Cardiac muscle cell (in vitro differentiated cells and primary cell): ENCODE results near the gene ARHGEF17. TPM values are rescaled to one million over a fixed set of nuclear protein-coding genes. Genes with fewer than 3 reads are reported as not detected.

Experiments used
- DNase-seq, 2 donors: peaks; one replicate each; pipeline versions ENCODE4 v3.0.0 to v3.0.0-alpha.2; 2010 to 2017; ENCODE audit warnings: low read depth in 1 of 2, low spot score in 1 of 2
- H3K27ac ChIP-seq: fragments of 200-600 bp; sonication (generic); 2 replicates; pipeline ENCODE4 v1.5.1; 2016
- H3K27me3 ChIP-seq: fragments of 200-600 bp; sonication (generic); 2 replicates; pipeline ENCODE4 v1.6.0; 2016; ENCODE audit warnings: control low read depth
- H3K36me3 ChIP-seq: fragments of 200-600 bp; sonication (generic); 2 replicates; pipeline ENCODE4 v1.5.1; 2016; ENCODE audit warnings: control low read depth
- H3K4me1 ChIP-seq: fragments of 200-600 bp; sonication (generic); 2 replicates; pipeline ENCODE4 v1.8.1; 2017; ENCODE audit warnings: low read depth, mild to moderate bottlenecking, mixed run types
- H3K4me3 ChIP-seq: fragments of 200-600 bp; sonication (generic); 2 replicates; pipeline ENCODE4 v1.5.1; 2016; ENCODE audit warnings: mild to moderate bottlenecking
- H3K9me3 ChIP-seq: fragments of 200-600 bp; sonication (generic); 2 replicates; pipeline ENCODE4 v1.5.1; 2017; ENCODE audit warnings: low read depth, mild to moderate bottlenecking, control low read depth
- polyA plus RNA-seq: library from polyadenylated mRNA; unstranded; fragments of >200 nt; fragmentation: Nextera tagmentation; extraction: Ambion mirVana; gene quantifications from 2 replicates; pipeline ENCODE4 v1.2.1, GENCODE V29; 2016
- total RNA-seq: library from RNA; depleted of rRNA; stranded (reverse); fragments of >200 nt; gene quantifications from 2 replicates; pipeline ENCODE4 v1.2.3, GENCODE V29; 2016
- TF ChIP-seq, protein P1 (sequence below): IDR thresholded peaks from 2 replicates; pipeline ENCODE4 v1.5.1; 2012; ENCODE audit warnings: low read depth, mild to moderate bottlenecking, low read length

ARHGEF17 gene
- total and polyA plus RNA-seq, 2 experiments from 2014 or later: 26.5 to 60.3 TPM

- TF ChIP-seq, protein P1, sequence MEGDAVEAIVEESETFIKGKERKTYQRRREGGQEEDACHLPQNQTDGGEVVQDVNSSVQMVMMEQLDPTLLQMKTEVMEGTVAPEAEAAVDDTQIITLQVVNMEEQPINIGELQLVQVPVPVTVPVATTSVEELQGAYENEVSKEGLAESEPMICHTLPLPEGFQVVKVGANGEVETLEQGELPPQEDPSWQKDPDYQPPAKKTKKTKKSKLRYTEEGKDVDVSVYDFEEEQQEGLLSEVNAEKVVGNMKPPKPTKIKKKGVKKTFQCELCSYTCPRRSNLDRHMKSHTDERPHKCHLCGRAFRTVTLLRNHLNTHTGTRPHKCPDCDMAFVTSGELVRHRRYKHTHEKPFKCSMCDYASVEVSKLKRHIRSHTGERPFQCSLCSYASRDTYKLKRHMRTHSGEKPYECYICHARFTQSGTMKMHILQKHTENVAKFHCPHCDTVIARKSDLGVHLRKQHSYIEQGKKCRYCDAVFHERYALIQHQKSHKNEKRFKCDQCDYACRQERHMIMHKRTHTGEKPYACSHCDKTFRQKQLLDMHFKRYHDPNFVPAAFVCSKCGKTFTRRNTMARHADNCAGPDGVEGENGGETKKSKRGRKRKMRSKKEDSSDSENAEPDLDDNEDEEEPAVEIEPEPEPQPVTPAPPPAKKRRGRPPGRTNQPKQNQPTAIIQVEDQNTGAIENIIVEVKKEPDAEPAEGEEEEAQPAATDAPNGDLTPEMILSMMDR: peak; percentile 97
- peaks cover 9% of the 10 kb centered on the region for H3K4me1 ChIP-seq
- H3K36me3 ChIP-seq: no peaks in the 10 kb centered on the region
- peaks cover 4% of the 10 kb centered on the region for H3K27me3 ChIP-seq
- no peaks in the 10 kb centered on the region for H3K9me3 ChIP-seq
- H3K4me3 ChIP-seq: no peak overlapping the region
- DNase-seq: peak; percentile 73 to 82
- H3K27ac ChIP-seq: peak overlapping the region; percentile 35
Observed at GRCh38 chr11:73288873-73289707, 19.0 kb upstream of the ARHGEF17 start.

DNA sequence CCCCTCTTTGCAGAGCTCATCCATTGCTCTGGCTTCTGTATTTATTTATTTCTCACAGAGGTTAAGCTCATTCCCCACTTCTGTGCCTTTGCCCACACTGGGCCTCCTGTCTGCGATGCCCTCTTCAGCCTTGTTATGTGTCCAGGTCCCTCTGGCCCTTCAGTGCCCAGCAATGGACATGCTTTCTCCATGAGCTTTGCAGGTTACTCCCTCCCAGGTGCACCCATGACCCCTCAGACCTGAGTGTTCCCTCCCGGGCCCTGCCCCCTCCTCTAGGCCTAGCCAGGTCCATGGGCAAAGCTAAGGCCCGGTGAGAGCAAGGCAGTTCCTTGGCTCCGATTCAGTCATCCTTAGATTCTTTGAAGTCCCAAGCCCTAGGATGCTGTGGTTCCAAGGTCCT lies 17.5 kb upstream of the ARHGEF17 start:
- no peak for DNase-seq
- Histone ChIP-seq H3K36me3 (no peaks in the 10 kb centered on the region), H3K27ac (no peak overlapping the region), H3K27me3 (peaks cover 4% of the 10 kb centered on the region), H3K4me3 (no peak overlapping the region), H3K9me3 (no peaks in the 10 kb centered on the region), H3K4me1 (peaks cover 9% of the 10 kb centered on the region)
- TF ChIP-seq, protein P1: no peak

- TF ChIP-seq, protein P1: no peak
- H3K9me3 ChIP-seq: no peaks in the 10 kb centered on the region
- H3K4me3 ChIP-seq: no peak overlapping the region
- no peaks in the 10 kb centered on the region for H3K36me3 ChIP-seq
- H3K27ac ChIP-seq: no peak overlapping the region
- peaks cover 9% of the 10 kb centered on the region for H3K4me1 ChIP-seq
- peaks cover 4% of the 10 kb centered on the region for H3K27me3 ChIP-seq
- no peak for DNase-seq
Observed at GRCh38 chr11:73291196-73291595, 16.9 kb upstream of the ARHGEF17 start.

DNA sequence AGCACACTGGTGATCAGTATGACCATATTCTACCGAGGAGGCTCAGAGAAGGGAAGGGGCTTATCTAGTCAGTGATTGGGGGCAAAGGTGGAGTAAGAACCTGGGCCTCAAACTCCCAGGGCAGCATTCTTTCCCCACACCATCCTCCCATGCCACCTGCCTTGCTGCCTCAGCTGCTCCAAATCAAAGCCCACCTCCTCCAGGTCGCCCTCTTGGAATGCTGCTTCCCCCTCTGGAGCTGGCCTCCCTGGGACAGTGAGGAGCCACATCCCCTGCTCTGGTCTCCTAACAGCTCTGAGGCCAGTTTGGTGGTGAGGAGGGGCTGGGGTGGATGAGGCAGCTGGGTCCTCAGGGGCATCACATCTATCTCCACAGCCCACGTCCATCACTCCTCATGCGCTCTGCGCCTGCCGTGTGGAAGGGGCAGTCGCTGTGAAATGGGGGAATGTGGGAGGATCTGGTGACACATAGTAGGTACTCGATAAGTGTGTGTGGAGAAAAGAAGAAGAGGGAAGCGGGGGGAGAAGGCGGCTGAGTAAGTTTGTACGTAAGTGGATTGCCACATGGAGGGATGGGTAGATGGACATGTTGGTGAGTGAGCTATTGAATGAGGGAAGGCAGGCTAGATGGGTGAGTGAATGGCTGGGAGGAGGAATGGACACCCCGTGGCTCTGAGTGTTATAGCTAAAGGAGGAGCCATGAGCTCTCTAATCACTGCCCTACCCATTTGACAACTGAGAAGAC lies 16.1 kb upstream of the ARHGEF17 start:
- Histone ChIP-seq H3K36me3 (no peaks in the 10 kb centered on the region), H3K4me3 (no peak overlapping the region), H3K27me3 (peaks cover 4% of the 10 kb centered on the region), H3K4me1 (peaks cover 9% of the 10 kb centered on the region), H3K27ac (no peak overlapping the region), H3K9me3 (no peaks in the 10 kb centered on the region)
- DNase-seq: no peak
- TF ChIP-seq, protein P1: no peak

DNA sequence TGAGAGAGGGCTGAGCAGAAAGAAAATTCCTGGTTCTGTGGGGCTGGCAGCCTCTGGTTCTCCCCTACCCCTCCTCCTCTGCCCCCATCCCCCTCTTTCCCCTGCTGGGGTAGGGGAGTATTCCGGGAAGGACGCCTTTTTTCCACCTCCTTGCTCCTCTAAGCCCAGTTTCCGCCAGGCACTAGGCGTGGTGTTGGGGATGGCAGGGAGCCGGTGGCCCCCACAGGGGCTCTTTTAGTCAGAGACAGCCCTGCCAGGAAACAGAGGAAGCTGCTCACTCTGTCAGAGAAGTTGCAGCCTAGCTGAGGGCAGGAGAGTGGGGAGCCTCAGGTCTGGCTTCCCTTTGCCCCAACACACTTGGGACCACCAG lies 15.6 kb upstream of the ARHGEF17 start:
- peak in 1 of 2 donors; percentile 56 for DNase-seq
- no peak overlapping the region for H3K4me3 ChIP-seq
- TF ChIP-seq, protein P1: no peak
- H3K36me3 ChIP-seq: no peaks in the 10 kb centered on the region
- H3K27ac ChIP-seq: no peak overlapping the region
- H3K27me3 ChIP-seq: peaks cover 4% of the 10 kb centered on the region
- peaks cover 9% of the 10 kb centered on the region for H3K4me1 ChIP-seq
- H3K9me3 ChIP-seq: no peaks in the 10 kb centered on the region
